Stimulated activated CD8-positive, alpha-beta memory T cell treated with anti-CD3 and anti-CD28 coated beads, Interleukin-7, amount 100 ng/mL, for 24 hours (primary cell): ENCODE results near the gene AHRR.
"Not testable (repeated sequence)": the region's sequence is repeated elsewhere in the genome, so short reads cannot be mapped to it uniquely, and the experiment has no call there.

Experiments
- DNase-seq: peaks from one replicate; pipeline ENCODE4 v3.0.0-alpha.2; 2020; ENCODE audit warnings: low read depth

AHRR gene

GRCh38 chr5:475704-476101 lies 154.2 kb downstream of the AHRR start:
- DNase-seq: no peak

- no peak for DNase-seq
Observed at GRCh38 chr5:476102-476813, 154.7 kb downstream of the AHRR start.

GRCh38 chr5:476814-477175 lies 155.3 kb downstream of the AHRR start:
- no peak for DNase-seq

GRCh38 chr5:477247-477646 lies 155.7 kb downstream of the AHRR start:
- DNase-seq: no peak

- DNase-seq: no peak
Observed at GRCh38 chr5:477871-478270, 156.4 kb downstream of the AHRR start.

GRCh38 chr5:478369-478981 lies 157.0 kb downstream of the AHRR start:
- DNase-seq: no peak

GRCh38 chr5:478982-479535 lies 157.5 kb downstream of the AHRR start:
- no peak for DNase-seq

- DNase-seq: no peak
Observed at GRCh38 chr5:479566-480319, 158.2 kb downstream of the AHRR start.

GRCh38 chr5:481347-481746 lies 159.8 kb downstream of the AHRR start:
- DNase-seq: no peak

GRCh38 chr5:482021-482420 lies 160.5 kb downstream of the AHRR start:
- DNase-seq: no peak

GRCh38 chr5:482506-482905 lies 161.0 kb downstream of the AHRR start:
- no peak for DNase-seq

GRCh38 chr5:483011-483410 lies 161.5 kb downstream of the AHRR start:
- DNase-seq: no peak

GRCh38 chr5:483434-484140 lies 162.1 kb downstream of the AHRR start:
- no peak for DNase-seq

- DNase-seq: no peak
Observed at GRCh38 chr5:484556-484955, 163.0 kb downstream of the AHRR start.

- DNase-seq: no peak
Observed at GRCh38 chr5:485113-485945, 163.8 kb downstream of the AHRR start.

- no peak for DNase-seq
Observed at GRCh38 chr5:485946-486491, 164.5 kb downstream of the AHRR start.

- not testable (repeated sequence) for DNase-seq
Observed at GRCh38 chr5:486597-486996, 165.1 kb downstream of the AHRR start.
